HFFc6 (cell line): ENCODE results near the gene PLA2G6. TPM values are rescaled to one million over a fixed set of nuclear protein-coding genes. Genes with fewer than 3 reads are reported as not detected.

Experiments
- DNase-seq: peaks from one replicate; pipeline ENCODE4 v3.0.0-alpha.2; 2018
- H3K27ac Mint-ChIP-seq: 2 replicates; pipeline ENCODE4 v1.8.0; 2020; ENCODE audit warnings: mild to moderate bottlenecking, mixed read lengths
- H3K27me3 Mint-ChIP-seq: 2 replicates; pipeline ENCODE4 v1.8.0; 2021; ENCODE audit warnings: mild to moderate bottlenecking, moderate library complexity, mixed read lengths; ENCODE audit not compliant: insufficient read depth
- H3K36me3 Mint-ChIP-seq: 2 replicates; pipeline ENCODE4 v1.8.0; 2021; ENCODE audit warnings: low read depth, mixed read lengths
- H3K4me1 Mint-ChIP-seq: 2 replicates; pipeline ENCODE4 v1.8.0; 2020; ENCODE audit warnings: low read depth, mixed read lengths
- H3K4me3 Mint-ChIP-seq: 2 replicates; pipeline ENCODE4 v1.8.0; 2020; ENCODE audit warnings: mild to moderate bottlenecking, moderate library complexity, mixed read lengths
- H3K9me3 Mint-ChIP-seq: 2 replicates; pipeline ENCODE4 v1.8.0; 2020; ENCODE audit warnings: mild to moderate bottlenecking, mixed read lengths
- CTCF ChIP-seq: fragments of 200-600 bp; sonication (generic); IDR thresholded peaks from 2 replicates; pipeline ENCODE4 v1.5.0; 2021; ENCODE audit warnings: antibody characterized with exemption, mild to moderate bottlenecking
- total RNA-seq, 6 experiments: library from RNA; stranded (reverse); fragmentation: NEBNext Ultra II Directional; extraction: Animal tissue kit (Norgen Biotek cat#: 25700); gene quantifications; 2 replicates in 1 of 6; 3 replicates in 5 of 6; pipeline ENCODE4 v1.2.3, GENCODE V29; 2021

Gene PLA2G6
- total RNA-seq, 6 experiments from 2014 or later = 4.1 to 6.6 (median 5.3) TPM

- H3K36me3 Mint-ChIP-seq = no peaks in the 10 kb centered on the region
- no peak overlapping the region for H3K27ac Mint-ChIP-seq
- no peaks in the 10 kb centered on the region for H3K4me1 Mint-ChIP-seq
- no peak for DNase-seq
- H3K27me3 Mint-ChIP-seq = peaks cover 26% of the 10 kb centered on the region
- H3K4me3 Mint-ChIP-seq = no peak overlapping the region
- no peak for TF ChIP-seq CTCF
- H3K9me3 Mint-ChIP-seq = no peaks in the 10 kb centered on the region
These were observed 93.8 kb downstream of the PLA2G6 start for GRCh38 chr22:38087855-38088254.

- DNase-seq = no peak
- Mint-ChIP-seq H3K4me3 (no peak overlapping the region), H3K27me3 (peaks cover 26% of the 10 kb centered on the region), H3K4me1 (no peaks in the 10 kb centered on the region), H3K27ac (no peak overlapping the region), H3K9me3 (no peaks in the 10 kb centered on the region), H3K36me3 (no peaks in the 10 kb centered on the region)
- TF ChIP-seq CTCF = no peak
These were observed 94.7 kb downstream of the PLA2G6 start for GRCh38 chr22:38086942-38087341.

GRCh38 chr22:38086001-38086845 is 95.4 kb downstream of the PLA2G6 start:
- no peak overlapping the region for H3K4me3 Mint-ChIP-seq
- H3K9me3 Mint-ChIP-seq = no peaks in the 10 kb centered on the region
- TF ChIP-seq CTCF = no peak
- no peak overlapping the region for H3K27ac Mint-ChIP-seq
- H3K36me3 Mint-ChIP-seq = no peaks in the 10 kb centered on the region
- H3K4me1 Mint-ChIP-seq = no peaks in the 10 kb centered on the region
- no peak for DNase-seq
- peaks cover 26% of the 10 kb centered on the region for H3K27me3 Mint-ChIP-seq

- Mint-ChIP-seq H3K36me3 (no peaks in the 10 kb centered on the region), H3K4me3 (no peak overlapping the region), H3K9me3 (no peaks in the 10 kb centered on the region), H3K4me1 (no peaks in the 10 kb centered on the region), H3K27me3 (peaks cover 21% of the 10 kb centered on the region), H3K27ac (no peak overlapping the region)
- no peak for TF ChIP-seq CTCF
- DNase-seq = no peak
These were observed 96.1 kb downstream of the PLA2G6 start for GRCh38 chr22:38085501-38085900.

- Mint-ChIP-seq H3K9me3 (no peaks in the 10 kb centered on the region), H3K27me3 (peaks cover 18% of the 10 kb centered on the region), H3K36me3 (no peaks in the 10 kb centered on the region), H3K27ac (no peak overlapping the region), H3K4me1 (no peaks in the 10 kb centered on the region), H3K4me3 (no peak overlapping the region)
- no peak for DNase-seq
- TF ChIP-seq CTCF = no peak
These were observed 96.6 kb downstream of the PLA2G6 start for GRCh38 chr22:38085056-38085455.
